Stomach smooth muscle (tissue), 2 donors: ENCODE data around the gene SMIM44.

Experiments
- H3K27ac ChIP-seq: one replicate; pipeline ENCODE4 v1.7.0; 2013; ENCODE audit warnings: mild to moderate bottlenecking, low read length, inconsistent platforms
- H3K27me3 ChIP-seq, 2 donors: one replicate each; pipeline ENCODE4 v1.7.0; 2013; ENCODE audit warnings: low read length in 2 of 2; ENCODE audit not compliant: insufficient read depth in 2 of 2, control insufficient read depth in 1 of 2
- H3K36me3 ChIP-seq, 2 donors: one replicate each; pipeline ENCODE4 v1.7.0; 2013; ENCODE audit warnings: low read length in 2 of 2; ENCODE audit not compliant: control insufficient read depth in 2 of 2, insufficient read depth in 2 of 2
- H3K4me1 ChIP-seq: one replicate; pipeline ENCODE4 v1.7.0; 2013; ENCODE audit warnings: low read length; ENCODE audit not compliant: control insufficient read depth, insufficient read depth
- H3K4me3 ChIP-seq, 2 donors: one replicate each; pipeline ENCODE4 v1.7.0; 2013; ENCODE audit warnings: low read length in 2 of 2
- H3K9ac ChIP-seq, 2 donors: one replicate each; pipeline ENCODE4 v1.7.0; 2013; ENCODE audit warnings: low read length in 2 of 2, mild to moderate bottlenecking in 1 of 2
- H3K9me3 ChIP-seq, 2 donors: one replicate each; pipeline ENCODE4 v1.7.0; 2013; ENCODE audit warnings: low read length in 2 of 2; ENCODE audit not compliant: control insufficient read depth in 2 of 2
- donor health status: healthy.
- donor health status: Pancreatic carcinoma.

SMIM44 gene

DNA sequence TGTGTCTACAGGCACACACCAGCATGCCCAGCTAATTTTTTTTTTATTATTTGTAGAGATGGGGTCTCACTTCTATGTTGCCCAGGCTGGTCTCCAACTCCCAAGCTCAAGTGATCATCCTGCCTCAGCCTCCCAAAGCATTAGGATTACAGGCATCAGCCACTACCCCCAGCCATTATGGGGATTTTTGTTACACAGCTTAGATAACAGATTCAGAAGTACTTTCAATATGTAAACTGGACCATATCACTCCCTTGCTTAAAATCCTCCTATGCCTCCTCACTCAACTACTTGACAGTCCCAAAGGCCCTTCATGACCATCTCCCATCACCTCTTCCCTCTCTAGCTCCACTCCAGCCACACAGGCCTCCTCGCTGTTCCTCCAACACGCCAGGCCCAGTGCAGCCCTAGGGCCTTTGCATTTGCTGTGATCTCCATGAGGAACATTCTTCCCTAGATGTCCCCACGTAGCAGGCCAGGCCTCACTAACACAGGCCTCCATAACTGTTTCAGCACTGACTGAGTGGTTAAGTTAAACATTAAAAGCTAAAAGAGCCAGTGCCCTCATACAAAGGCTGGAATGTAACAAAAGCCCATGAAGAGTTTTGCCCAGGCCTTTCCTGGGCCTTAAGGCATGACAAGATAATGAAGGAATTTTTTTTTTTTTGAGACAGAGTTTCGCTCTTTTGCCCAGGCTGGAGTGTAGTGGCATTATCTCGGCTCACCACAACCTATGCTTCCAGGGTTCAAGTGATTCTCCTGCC, 14.7 kb upstream of the SMIM44 start:
- H3K4me1 ChIP-seq, result peaks cover 11% of the 10 kb centered on the region
- H3K9ac ChIP-seq, result no peak overlapping the region
- H3K4me3 ChIP-seq, result no peak overlapping the region
- no peak overlapping the region for H3K27ac ChIP-seq
- H3K27me3 ChIP-seq, result no peaks in the 10 kb centered on the region
- no peaks in the 10 kb centered on the region for H3K9me3 ChIP-seq
- H3K36me3 ChIP-seq, result peaks cover 14 to 20% of the 10 kb centered on the region in 2 donors

GRCh38 chr19:3496392-3497273, 13.4 kb upstream of the SMIM44 start:
- Histone ChIP-seq H3K27me3 (no peaks in the 10 kb centered on the region), H3K4me3 (no peak overlapping the region), H3K9ac (no peak overlapping the region), H3K36me3 (peaks cover 14 to 27% of the 10 kb centered on the region in 2 donors), H3K9me3 (no peaks in the 10 kb centered on the region), H3K4me1 (peaks cover 11% of the 10 kb centered on the region), H3K27ac (no peak overlapping the region)

DNA sequence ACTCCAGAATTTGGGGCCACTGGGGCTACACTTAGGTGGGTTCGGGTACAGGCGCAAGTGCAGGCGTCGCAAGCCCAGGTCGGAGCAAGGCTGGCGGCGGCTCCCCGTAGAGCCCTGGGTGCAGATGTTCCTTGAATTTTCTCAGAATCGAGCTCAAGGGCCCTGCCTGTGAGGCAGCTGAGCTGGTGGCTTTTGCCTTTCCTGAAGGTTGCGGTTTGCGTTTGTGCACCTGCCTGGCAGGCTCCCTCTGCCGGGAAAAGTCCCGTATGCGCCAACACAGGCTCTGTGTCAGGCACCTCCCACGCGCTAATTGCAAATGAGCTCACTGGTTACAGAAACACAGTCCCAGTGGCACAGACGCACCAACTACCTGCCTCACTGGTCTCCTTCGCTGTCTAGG, 11.3 kb upstream of the SMIM44 start:
- Histone ChIP-seq H3K4me3 (no peak overlapping the region), H3K4me1 (peaks cover under 1% of the 10 kb centered on the region), H3K27ac (no peak overlapping the region), H3K9ac (no peak overlapping the region), H3K36me3 (peaks cover 14 to 29% of the 10 kb centered on the region in 2 donors), H3K9me3 (no peaks in the 10 kb centered on the region), H3K27me3 (no peaks in the 10 kb centered on the region)

DNA sequence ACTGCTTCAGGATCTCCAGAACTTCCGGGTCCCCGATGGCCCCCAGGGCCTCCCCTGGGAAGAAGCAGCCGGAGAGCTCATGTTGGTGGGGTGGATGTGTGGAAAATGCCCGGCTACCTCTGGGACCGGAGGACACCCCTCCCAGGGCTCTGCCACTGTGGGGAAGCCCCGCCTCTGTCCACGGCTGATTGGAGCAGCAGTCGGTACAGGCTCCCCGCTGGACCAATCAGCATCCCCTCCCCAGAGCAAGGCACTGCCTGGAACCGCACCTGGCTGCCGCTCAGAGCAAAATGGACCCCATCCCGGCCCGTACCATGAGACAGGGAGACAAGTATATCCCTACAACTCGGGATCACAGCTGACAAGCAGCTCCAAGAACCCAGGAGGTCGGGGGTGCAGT, 10.8 kb upstream of the SMIM44 start:
- peaks cover 14 to 29% of the 10 kb centered on the region in 2 donors for H3K36me3 ChIP-seq
- no peak overlapping the region for H3K9ac ChIP-seq
- H3K4me3 ChIP-seq, result no peak overlapping the region

GRCh38 chr19:3493651-3494050, 10.4 kb upstream of the SMIM44 start:
- peaks cover 14 to 29% of the 10 kb centered on the region in 2 donors for H3K36me3 ChIP-seq
- no peak overlapping the region for H3K9ac ChIP-seq

More for the DNA sequence above, 10.8 kb upstream of the SMIM44 start:
- H3K27ac ChIP-seq, result no peak overlapping the region
- H3K27me3 ChIP-seq, result no peaks in the 10 kb centered on the region
- no peaks in the 10 kb centered on the region for H3K4me1 ChIP-seq
- no peaks in the 10 kb centered on the region for H3K9me3 ChIP-seq

DNA sequence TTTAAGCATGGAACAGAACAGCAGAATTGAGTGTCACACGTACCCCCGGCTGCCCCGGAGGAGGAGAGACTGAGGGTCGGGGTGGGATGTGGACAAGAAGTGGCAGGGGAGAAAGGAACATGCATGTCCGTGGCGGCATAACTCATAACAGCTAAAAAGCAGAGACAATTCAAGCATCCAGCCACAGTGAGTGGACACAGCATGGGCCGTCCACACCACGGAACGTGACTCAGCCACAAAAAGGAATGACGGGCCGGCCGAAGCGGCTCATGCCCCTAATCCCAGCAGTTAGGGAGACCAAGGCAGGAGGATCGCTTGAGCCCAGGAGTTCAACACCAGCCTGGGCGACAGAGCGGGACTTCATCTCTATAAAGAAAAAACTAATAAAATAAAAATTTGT, 9.7 kb upstream of the SMIM44 start:
- H3K4me3 ChIP-seq, result no peak overlapping the region
- no peaks in the 10 kb centered on the region for H3K27me3 ChIP-seq
- no peak overlapping the region for H3K27ac ChIP-seq
- no peak overlapping the region for H3K9ac ChIP-seq
- H3K4me1 ChIP-seq, result no peaks in the 10 kb centered on the region
- H3K9me3 ChIP-seq, result no peaks in the 10 kb centered on the region
- H3K36me3 ChIP-seq, result peaks cover 14 to 29% of the 10 kb centered on the region in 2 donors

More at GRCh38 chr19:3493651-3494050, 10.4 kb upstream of the SMIM44 start:
- Histone ChIP-seq H3K4me1 (no peaks in the 10 kb centered on the region), H3K27ac (no peak overlapping the region), H3K4me3 (no peak overlapping the region), H3K9me3 (no peaks in the 10 kb centered on the region), H3K27me3 (no peaks in the 10 kb centered on the region)

- H3K4me1 ChIP-seq, result no peaks in the 10 kb centered on the region
- H3K36me3 ChIP-seq, result peaks cover 13 to 29% of the 10 kb centered on the region in 2 donors
- H3K4me3 ChIP-seq, result no peak overlapping the region
- H3K9me3 ChIP-seq, result no peaks in the 10 kb centered on the region
- H3K27ac ChIP-seq, result no peak overlapping the region
- H3K9ac ChIP-seq, result no peak overlapping the region
- no peaks in the 10 kb centered on the region for H3K27me3 ChIP-seq
Measured at GRCh38 chr19:3492131-3492839, 9.0 kb upstream of the SMIM44 start.

GRCh38 chr19:3491396-3492119, 8.3 kb upstream of the SMIM44 start:
- no peak overlapping the region for H3K27ac ChIP-seq
- H3K27me3 ChIP-seq, result no peaks in the 10 kb centered on the region
- H3K4me3 ChIP-seq, result no peak overlapping the region
- no peak overlapping the region for H3K9ac ChIP-seq
- H3K4me1 ChIP-seq, result no peaks in the 10 kb centered on the region
- H3K9me3 ChIP-seq, result no peaks in the 10 kb centered on the region
- H3K36me3 ChIP-seq, result peaks cover 8 to 26% of the 10 kb centered on the region in 2 donors

GRCh38 chr19:3482507-3483225, 575 bp downstream of the SMIM44 start:
- Histone ChIP-seq H3K9me3 (no peaks in the 10 kb centered on the region), H3K9ac (no peak overlapping the region), H3K27me3 (peaks cover 22 to 26% of the 10 kb centered on the region in 2 donors), H3K4me3 (no peak overlapping the region), H3K27ac (no peak overlapping the region), H3K36me3 (no peaks in the 10 kb centered on the region), H3K4me1 (peaks cover 4% of the 10 kb centered on the region)
